WTC11 (cell line): ENCODE data around the gene GJB3. TPM values are rescaled to one million over a fixed set of nuclear protein-coding genes. Genes with fewer than 3 reads are reported as not detected.

Experiments used
- ATAC-seq: fragments of 200-7000 bp; cut with Tn5 transposase; 2 replicates; pipeline ENCODE4 v1.10.0; 2021; ENCODE audit warnings: mild to moderate bottlenecking, moderate library complexity
- CTCF ChIA-PET: fragments of 300-600 bp; sonication (Branson Sonifier 250); formaldehyde crosslinking; loops from one replicate; lab custom pipeline; 2021; ENCODE audit warnings: antibody characterized with exemption; lab: Charles Lee
- POLR2A ChIA-PET: fragments of 350-600 bp; sonication (Branson Sonifier 250); formaldehyde crosslinking; loops from one replicate; lab custom pipeline; 2021; ENCODE audit warnings: antibody characterized with exemption; lab: Charles Lee
- DNase-seq: peaks from one replicate; pipeline ENCODE4 v3.0.0; 2021; ENCODE audit warnings: low spot score
- H3K27ac Mint-ChIP-seq: 2 replicates; pipeline ENCODE4 v1.8.0; 2021; ENCODE audit warnings: mixed read lengths
- H3K27me3 Mint-ChIP-seq: 2 replicates; pipeline ENCODE4 v1.8.0; 2021; ENCODE audit warnings: low read depth, mild to moderate bottlenecking, moderate library complexity, mixed read lengths
- H3K36me3 Mint-ChIP-seq: 2 replicates; pipeline ENCODE4 v1.8.0; 2021; ENCODE audit warnings: mixed read lengths
- H3K4me1 Mint-ChIP-seq: 2 replicates; pipeline ENCODE4 v1.8.0; 2022; ENCODE audit warnings: mixed read lengths
- H3K4me3 Mint-ChIP-seq: 2 replicates; pipeline ENCODE4 v1.8.0; 2021; ENCODE audit warnings: mild to moderate bottlenecking, moderate library complexity, mixed read lengths
- H3K9me3 Mint-ChIP-seq: 2 replicates; pipeline ENCODE4 v1.8.0; 2021; ENCODE audit warnings: mixed read lengths
- ATF6 ChIP-seq: sonication (generic); formaldehyde crosslinking; IDR thresholded peaks from 2 replicates; pipeline ENCODE4 v1.8.1; 2023; ENCODE audit warnings: mild to moderate bottlenecking, missing genetic modification reagents
- CREB1 ChIP-seq: sonication (generic); formaldehyde crosslinking; IDR thresholded peaks from 2 replicates; pipeline ENCODE4 v1.8.0; 2023; ENCODE audit warnings: mild to moderate bottlenecking, missing genetic modification reagents
- E2F4 ChIP-seq: sonication (generic); formaldehyde crosslinking; IDR thresholded peaks from 2 replicates; pipeline ENCODE4 v1.8.1; 2022; ENCODE audit warnings: low read depth, mild to moderate bottlenecking, moderate library complexity, missing genetic modification reagents, borderline replicate concordance
- FOXP4 ChIP-seq: sonication (generic); formaldehyde crosslinking; IDR thresholded peaks from 2 replicates; pipeline ENCODE4 v1.8.0; 2022; ENCODE audit warnings: mild to moderate bottlenecking, missing genetic modification reagents
- GRHL2 ChIP-seq: fragments of 250-450 bp; sonication (Bioruptor Pico); IDR thresholded peaks from 2 replicates; pipeline ENCODE4 v1.8.0; 2022; ENCODE audit warnings: mild to moderate bottlenecking, moderate library complexity; ENCODE audit not compliant: insufficient replicate concordance, severe bottlenecking
- HMGXB4 ChIP-seq: sonication (generic); formaldehyde crosslinking; IDR thresholded peaks from 2 replicates; pipeline ENCODE4 v1.8.1; 2023; ENCODE audit warnings: mild to moderate bottlenecking, moderate library complexity, missing genetic modification reagents
- MYBL2 ChIP-seq: sonication (generic); formaldehyde crosslinking; IDR thresholded peaks from 2 replicates; pipeline ENCODE4 v1.8.1; 2023; ENCODE audit warnings: mild to moderate bottlenecking, moderate library complexity, missing genetic modification reagents
- OVOL2 ChIP-seq: fragments of 250-450 bp; sonication (Bioruptor Pico); IDR thresholded peaks from 2 replicates; pipeline ENCODE4 v1.9.0; 2021; ENCODE audit warnings: mild to moderate bottlenecking, borderline replicate concordance
- PRDM15 ChIP-seq: sonication (generic); formaldehyde crosslinking; IDR thresholded peaks from 2 replicates; pipeline ENCODE4 v1.8.0; 2022; ENCODE audit warnings: missing genetic modification reagents
- PREB ChIP-seq: sonication (generic); formaldehyde crosslinking; IDR thresholded peaks from 2 replicates; pipeline ENCODE4 v1.8.1; 2022; ENCODE audit warnings: mild to moderate bottlenecking, missing genetic modification reagents, moderate library complexity, borderline replicate concordance
- STAT6 ChIP-seq: sonication (generic); formaldehyde crosslinking; conservative IDR thresholded peaks from 2 replicates; pipeline ENCODE4 v1.8.1; 2023; ENCODE audit warnings: mild to moderate bottlenecking, low read depth, missing genetic modification reagents, moderate library complexity
- ZNF232 ChIP-seq: sonication (generic); formaldehyde crosslinking; IDR thresholded peaks from 2 replicates; pipeline ENCODE4 v1.8.0; 2022; ENCODE audit warnings: mild to moderate bottlenecking, missing genetic modification reagents
- ZNF317 ChIP-seq: sonication (generic); formaldehyde crosslinking; IDR thresholded peaks from 2 replicates; pipeline ENCODE4 v1.8.1; 2023; ENCODE audit warnings: low read depth, mild to moderate bottlenecking, moderate library complexity, missing genetic modification reagents, borderline replicate concordance
- ZNF671 ChIP-seq: fragments of 250-450 bp; sonication (Bioruptor Pico); IDR thresholded peaks from 2 replicates; pipeline ENCODE4 v1.8.0; 2021; ENCODE audit warnings: mild to moderate bottlenecking
- total RNA-seq: library from RNA; stranded (reverse); gene quantifications from 3 replicates; pipeline ENCODE4 v1.2.3, GENCODE V29; 2021

Gene GJB3
- total RNA-seq, 1 experiment from 2014 or later, result 0.46 TPM

- TF ChIP-seq STAT6 (CRISPR knock-in tag) (no peak), PREB (no peak)
Measured at GRCh38 chr1:34746101-34746500, 34.9 kb upstream of the GJB3 start (continued).

GRCh38 chr1:34746785-34747637, 34.0 kb upstream of the GJB3 start:
- Mint-ChIP-seq H3K4me1 (peaks cover 15% of the 10 kb centered on the region), H3K27me3 (peaks cover 6% of the 10 kb centered on the region), H3K36me3 (no peaks in the 10 kb centered on the region), H3K27ac (no peak overlapping the region), H3K9me3 (no peaks in the 10 kb centered on the region), H3K4me3 (no peak overlapping the region)
- ATAC-seq (no peak), DNase-seq (no peak)
- TF ChIP-seq CREB1 (CRISPR knock-in tag) (no peak), ZNF671 (CRISPR knock-in tag) (no peak), MYBL2 (CRISPR knock-in tag) (no peak), PRDM15 (no peak), E2F4 (no peak), ZNF232 (CRISPR knock-in tag) (no peak), ZNF317 (CRISPR knock-in tag) (no peak), ATF6 (CRISPR knock-in tag) (no peak), GRHL2 (CRISPR knock-in tag) (no peak), FOXP4 (CRISPR knock-in tag) (no peak), HMGXB4 (no peak), OVOL2 (CRISPR knock-in tag) (no peak)
- CTCF ChIA-PET, result no interaction called here
- POLR2A ChIA-PET, result no interaction called here
